Non-pigmented ciliary epithelial cell (primary cell): Measurements from ENCODE around the gene KIF3C.

Source experiments
- DNase-seq: peaks from one replicate; pipeline ENCODE4 v3.0.0-alpha.2; 2010; ENCODE audit warnings: low read depth

Gene KIF3C

GRCh38 chr2:25877431-25878360 lies 104.6 kb downstream of the KIF3C start:
- no peak for DNase-seq
